GM19397 (cell line): ENCODE data around the gene HMCN2.

Source experiments
- ATAC-seq: cut with Tn5 transposase; IDR thresholded peaks from one replicate; pipeline ENCODE4 v1.9.1; 2021; ENCODE audit warnings: mild to moderate bottlenecking, moderate library complexity; ENCODE audit not compliant: unreplicated experiment

HMCN2 gene

GRCh38 chr9:130444565-130445221, 179.1 kb downstream of the HMCN2 start, which contains the start of gene ASS1:
TSS of gene ASS1 (plus strand) at chr9:130444961. CDS start at chr9:130452229, 7,268 bp downstream.
- no peak for ATAC-seq

GRCh38 chr9:130445268-130445983, 179.9 kb downstream of the HMCN2 start:
- ATAC-seq = no peak

GRCh38 chr9:130446101-130446861, 180.7 kb downstream of the HMCN2 start:
- no peak for ATAC-seq

GRCh38 chr9:130447193-130447816, 181.7 kb downstream of the HMCN2 start:
- no peak for ATAC-seq

- no peak for ATAC-seq
Observed at GRCh38 chr9:130448035-130448624, 182.6 kb downstream of the HMCN2 start.

- ATAC-seq = no peak
Observed at GRCh38 chr9:130448771-130449603, 183.4 kb downstream of the HMCN2 start.

GRCh38 chr9:130450344-130451003, 184.9 kb downstream of the HMCN2 start:
- ATAC-seq = no peak

- ATAC-seq = no peak
Observed at GRCh38 chr9:130451004-130451390, 185.4 kb downstream of the HMCN2 start.

GRCh38 chr9:130451509-130452388, 186.2 kb downstream of the HMCN2 start:
- no peak for ATAC-seq

GRCh38 chr9:130452835-130453234, 187.3 kb downstream of the HMCN2 start:
- no peak for ATAC-seq

- no peak for ATAC-seq
Observed at GRCh38 chr9:130453487-130453886, 187.9 kb downstream of the HMCN2 start.

GRCh38 chr9:130454096-130454811, 188.7 kb downstream of the HMCN2 start:
- no peak for ATAC-seq

- ATAC-seq = no peak
Observed at GRCh38 chr9:130454812-130455325, 189.3 kb downstream of the HMCN2 start.

- ATAC-seq = no peak
Observed at GRCh38 chr9:130458027-130458803, 192.7 kb downstream of the HMCN2 start.

GRCh38 chr9:130458804-130459067, 193.2 kb downstream of the HMCN2 start:
- no peak for ATAC-seq

GRCh38 chr9:130459151-130459550, 193.6 kb downstream of the HMCN2 start:
- no peak for ATAC-seq
